ENCODE results near the gene ZFAND6. TPM values are rescaled to one million over a fixed set of nuclear protein-coding genes. Genes with fewer than 3 reads are reported as not detected.

Gene ZFAND6
- total and polyA plus RNA-seq, 10 of the 15 experiments (the other 5 are each of a cell fraction or from before 2014, with no cell fraction given): 78.9 to 179 (median 135) TPM

- Histone ChIP-seq H4K20me1 (ENCODE audit: control insufficient read depth, insufficient read depth) (no peaks in the 10 kb centered on the region), H3K4me1 (ENCODE audit: control insufficient read depth, insufficient read depth, low read length) (no peaks in the 10 kb centered on the region), H3K27me3 (replicated peaks in 1 of 2; ENCODE audit: control insufficient read depth in 2 of 2, insufficient read depth in 2 of 2, low read length in 1 of 2) (no peaks in the 10 kb centered on the region), H3K79me2 (ENCODE audit: control insufficient read depth, insufficient read depth, low read length) (no peaks in the 10 kb centered on the region), H3K27ac (ENCODE audit: control insufficient read depth, insufficient read depth) (no peak overlapping the region), H2AFZ (ENCODE audit: control insufficient read depth, low read depth, low read length) (no peak overlapping the region), H3K36me3 (ENCODE audit: control insufficient read depth in 2 of 2, insufficient read depth in 2 of 2, low read length in 1 of 2) (peaks cover 1 to 6% of the 10 kb centered on the region in 2 experiments), H3K4me2 (ENCODE audit: control insufficient read depth, insufficient read depth) (no peak overlapping the region), H3K9ac (ENCODE audit: control insufficient read depth, insufficient read depth, low read length) (no peak overlapping the region), H3K9me3 (replicated peaks; ENCODE audit: control insufficient read depth, insufficient read depth, low read length) (no peaks in the 10 kb centered on the region), H3K4me3 (no peak overlapping the region)
- over 99% methylated on average over 10 of the region's 10 CpGs for WGBS (ENCODE audit: insufficient coverage, insufficient replicate concordance, low lambda C conversion rate, missing lambda C conversion rate)
- ChIA-PET CTCF (interaction anchor here (1.1 kb wide), 1 partner anchor 324 kb away, joined by 3 read pairs; no protein-coding TSS in a partner anchor), RAD21 (ENCODE audit: unreplicated experiment) (no interaction called here), SMC1A (ENCODE audit: uncharacterized antibody, unreplicated experiment) (interaction anchor here (1.3 kb wide), 1 partner anchor 10 kb away, joined by 4 read pairs; no protein-coding TSS in a partner anchor), POLR2A (no interaction called here)
- no peak for ATAC-seq
- intact Hi-C loops (cut with micrococcal nuclease; ENCODE audit: unreplicated experiment): no loop called here
- in situ Hi-C loops (cut with MboI): no loop called here
- no peak for FAIRE-seq
- BruUV-seq (replicated peaks): no TSS peak
- no peak for TF ChIP-seq SREBF1 (IDR thresholded peaks at IDR 0.05; ENCODE audit: low read length)
- no peak for TF ChIP-seq STAT3 (IDR thresholded peaks at IDR 0.05; ENCODE audit: low read depth, low read length)
- TF ChIP-seq E2F4 (IDR thresholded peaks at IDR 0.05; ENCODE audit: low read depth, low read length): no peak
- TF ChIP-seq CHD1 (IDR thresholded peaks at IDR 0.05; ENCODE audit: low read depth, low read length): no peak
- TF ChIP-seq EED (IDR thresholded peaks at IDR 0.05; ENCODE audit: low read depth): no peak
- no peak for TF ChIP-seq NFYB (IDR thresholded peaks at IDR 0.05; ENCODE audit: insufficient read depth, low read depth, low read length)
- no peak for TF ChIP-seq RFX5 (IDR thresholded peaks at IDR 0.05; ENCODE audit: low read depth, low read length)
- no peak for TF ChIP-seq KLF5 (IDR thresholded peaks at IDR 0.05; ENCODE audit: partially characterized antibody)
- TF ChIP-seq ZBED1 (IDR thresholded peaks at IDR 0.05; ENCODE audit: borderline replicate concordance): no peak
- TF ChIP-seq CUX1 (IDR thresholded peaks at IDR 0.05; ENCODE audit: insufficient replicate concordance, low read depth, low read length): no peak
- no peak for TF ChIP-seq NFXL1 (IDR thresholded peaks at IDR 0.05; ENCODE audit: borderline replicate concordance)
- TF ChIP-seq RAD21 (IDR thresholded peaks at IDR 0.05; ENCODE audit: insufficient read depth, low read depth, low read length): no peak
- no peak for TF ChIP-seq JUNB (IDR thresholded peaks at IDR 0.05)
- TF ChIP-seq CTCF (IDR thresholded peaks at IDR 0.05 in 2 of 3, conservative IDR thresholded peaks at IDR 0.05 in 1 of 3; ENCODE audit: control insufficient read depth in 2 of 3, extremely low read depth in 1 of 3, insufficient read depth in 1 of 3, low read depth in 3 of 3, low read length in 3 of 3): no peak
- TF ChIP-seq FOXK2 (IDR thresholded peaks at IDR 0.05): no peak
- no peak for DNase-seq (ENCODE audit: low read depth, low spot score)
Measured at GRCh38 chr15:80180986-80181385, 121.5 kb downstream of the ZFAND6 start.

Data from GM12878 (cell line).